GM12878 (cell line): ENCODE results near the gene CSMD2. TPM values are rescaled to one million over a fixed set of nuclear protein-coding genes. Genes with fewer than 3 reads are reported as not detected.

ENCODE experiments used
- ATAC-seq: fragments of 200-7000 bp; cut with Tn5 transposase; 3 replicates; pipeline ENCODE4 v1.9.1; 2020; ENCODE audit warnings: mild to moderate bottlenecking, moderate library complexity
- BruUV-seq: library from RNA; stranded (reverse); fragments of 400-500 nt; replicated peaks from 2 replicates; lab custom pipeline; 2021; lab: Mats Ljungman, UMichigan
- CTCF ChIA-PET: fragments of 300-600 bp; sonication (Branson Sonifier 250); formaldehyde crosslinking; extraction: SDS; loops from one replicate; lab custom pipeline; 2021; ENCODE audit warnings: inconsistent platforms; lab: Yijun Ruan, JAX
- POLR2A ChIA-PET: fragments of 350-600 bp; formaldehyde crosslinking; extraction: SDS; loops from one replicate; lab custom pipeline; 2021; ENCODE audit warnings: inconsistent platforms; lab: Charles Lee
- RAD21 ChIA-PET: fragments of 300-600 bp; sonication (Branson Sonifier 250); formaldehyde crosslinking; loops from one replicate; lab custom pipeline; 2023; ENCODE audit warnings: antibody characterized with exemption; ENCODE audit not compliant: unreplicated experiment; lab: Charles Lee
- SMC1A ChIA-PET: fragments of 300-600 bp; sonication (Branson Sonifier 250); formaldehyde crosslinking; loops from one replicate; lab custom pipeline; 2023; ENCODE audit not compliant: unreplicated experiment, uncharacterized antibody; lab: Charles Lee
- DNase-seq: peaks from one replicate; pipeline ENCODE4 v3.0.0-alpha.2; 2011; ENCODE audit warnings: low read depth, low spot score
- FAIRE-seq: peaks from 3 replicates; lab custom pipeline; 2011; peaks lifted over from hg19 to GRCh38; lab: Jason Lieb, UNC
- H2AFZ ChIP-seq: 2 replicates; pipeline ENCODE4 v1.6.0; 2011; ENCODE audit warnings: low read depth, low read length, control low read depth; ENCODE audit not compliant: control insufficient read depth
- H3K27ac ChIP-seq: 2 replicates; pipeline ENCODE4 v1.5.1; 2011; ENCODE audit warnings: control low read depth; ENCODE audit not compliant: control insufficient read depth, insufficient read depth
- H3K27me3 ChIP-seq, 2 experiments: replicated peaks in 1 of 2; 2 replicates each; pipeline versions ENCODE4 v1.6.0 to v1.6.1; 2011; ENCODE audit warnings: low read length in 1 of 2; ENCODE audit not compliant: control insufficient read depth in 2 of 2, insufficient read depth in 2 of 2
- H3K36me3 ChIP-seq, 2 experiments: 2 replicates each; pipeline ENCODE4 v1.5.1; 2011; ENCODE audit warnings: low read length in 1 of 2; ENCODE audit not compliant: control insufficient read depth in 2 of 2, insufficient read depth in 2 of 2
- H3K4me1 ChIP-seq: 2 replicates; pipeline ENCODE4 v1.6.1; 2011; ENCODE audit warnings: mild to moderate bottlenecking, low read length, moderate library complexity, mixed read lengths; ENCODE audit not compliant: control insufficient read depth, insufficient read depth
- H3K4me2 ChIP-seq: 2 replicates; pipeline ENCODE4 v1.6.0; 2011; ENCODE audit warnings: control low read depth; ENCODE audit not compliant: control insufficient read depth, insufficient read depth
- H3K4me3 ChIP-seq: fragments of 200-600 bp; sonication (generic); 2 replicates; pipeline ENCODE4 v1.5.1; 2016
- H3K79me2 ChIP-seq: 2 replicates; pipeline ENCODE4 v1.6.0; 2011; ENCODE audit warnings: low read length; ENCODE audit not compliant: control insufficient read depth, insufficient read depth
- H3K9ac ChIP-seq: 2 replicates; pipeline ENCODE4 v1.8.0; 2011; ENCODE audit warnings: low read length, control low read depth, mixed read lengths; ENCODE audit not compliant: control insufficient read depth, insufficient read depth
- H3K9me3 ChIP-seq: replicated peaks from 3 replicates; pipeline ENCODE4 v1.5.1; 2011; ENCODE audit warnings: mild to moderate bottlenecking, low read length; ENCODE audit not compliant: control insufficient read depth, insufficient read depth
- H4K20me1 ChIP-seq: 2 replicates; pipeline ENCODE4 v1.6.0; 2011; ENCODE audit not compliant: control insufficient read depth, insufficient read depth
- BACH1 ChIP-seq: fragments of 450-650 bp; IDR thresholded peaks from 2 replicates; pipeline ENCODE4 v1.6.1; 2017; ENCODE audit warnings: mild to moderate bottlenecking, borderline replicate concordance
- BCL11A ChIP-seq: IDR thresholded peaks from 2 replicates; pipeline ENCODE4 v1.6.1; 2011; ENCODE audit warnings: low read depth, low read length
- CHD4 ChIP-seq: fragments of 200-600 bp; sonication (generic); IDR thresholded peaks from 2 replicates; pipeline ENCODE4 v1.6.1; 2016; ENCODE audit warnings: mild to moderate bottlenecking
- EGR1 ChIP-seq, 2 experiments: IDR thresholded peaks; 1 replicate in 1 of 2; 2 replicates in 1 of 2; pipeline ENCODE4 v1.6.1; 2011 to 2012; ENCODE audit warnings: low read depth in 2 of 2, low read length in 2 of 2, borderline replicate concordance in 1 of 2, mild to moderate bottlenecking in 1 of 2, moderate library complexity in 1 of 2
- ESRRA ChIP-seq: IDR thresholded peaks from 2 replicates; pipeline ENCODE4 v1.6.1; 2012; ENCODE audit warnings: mild to moderate bottlenecking, low read length, improper control_type of control experiment
- FOS ChIP-seq: IDR thresholded peaks from 3 replicates; pipeline ENCODE4 v1.6.1; 2011; ENCODE audit warnings: borderline replicate concordance; ENCODE audit not compliant: insufficient read length; ENCODE audit errors: extremely low read depth
- NFXL1 ChIP-seq: fragments of 450-650 bp; IDR thresholded peaks from 2 replicates; pipeline ENCODE4 v1.6.1; 2017; ENCODE audit warnings: antibody characterized with exemption, mild to moderate bottlenecking, borderline replicate concordance
- POLR2AphosphoS5 ChIP-seq: IDR thresholded peaks from 2 replicates; pipeline ENCODE4 v1.6.1; 2011; ENCODE audit warnings: mild to moderate bottlenecking, low read length, inconsistent platforms
- RB1 ChIP-seq: fragments of 450-650 bp; formaldehyde crosslinking; IDR thresholded peaks from 2 replicates; pipeline ENCODE4 v1.6.1; 2017; ENCODE audit warnings: mild to moderate bottlenecking, borderline replicate concordance
- SMAD5 ChIP-seq: IDR thresholded peaks from 2 replicates; pipeline ENCODE4 v1.6.1; 2016; ENCODE audit warnings: antibody characterized with exemption, low read depth
- SRF ChIP-seq, 2 experiments: IDR thresholded peaks; 2 replicates each; pipeline ENCODE4 v1.6.1; 2011; ENCODE audit warnings: low read depth in 2 of 2, low read length in 2 of 2, mild to moderate bottlenecking in 1 of 2, moderate library complexity in 1 of 2
- TCF12 ChIP-seq: IDR thresholded peaks from 2 replicates; pipeline ENCODE4 v1.6.1; 2011; ENCODE audit warnings: low read depth, mild to moderate bottlenecking, low read length
- YBX1 ChIP-seq: fragments of 450-650 bp; IDR thresholded peaks from 2 replicates; pipeline ENCODE4 v1.6.1; 2016; ENCODE audit warnings: antibody characterized with exemption
- in situ Hi-C: fragments of 300-500 bp; cut with MboI; formaldehyde crosslinking; loops from 9 replicates; pipeline ENCODE4 v1.14.3; 2018; ENCODE audit warnings: mixed read lengths
- intact Hi-C: fragments of 100-400 bp; cut with micrococcal nuclease; formaldehyde crosslinking; loops from one replicate; pipeline ENCODE4 v1.14.2; 2022; ENCODE audit not compliant: unreplicated experiment
- polyA plus RNA-seq, 11 experiments: library from polyadenylated mRNA; depleted of rRNA in 4 of 11; unstranded in 6 of 11; stranded (reverse) in 5 of 11; fragments of >200 nt; fragmentation: Nextera tagmentation in 4 of 11; fragmentation: Illumina TruSeq in 1 of 11; extraction: Ambion mirVana in 4 of 11; extraction: Trizol in 1 of 11; gene quantifications; 1 replicate in 1 of 11; 2 replicates in 10 of 11; pipeline versions ENCODE4 v1.2.1 to v1.2.3, GENCODE V29; 2011 to 2016; ENCODE audit warnings: inconsistent platforms in 2 of 11, missing spikeins in 2 of 11, low read depth in 1 of 11
- total RNA-seq, 4 experiments: library from RNA; depleted of rRNA in 3 of 4; stranded (reverse); fragments of >200 nt in 3 of 4; fragmentation: Illumina TruSeq in 1 of 4; extraction: Trizol in 1 of 4; gene quantifications; 2 replicates each; pipeline versions ENCODE4 v1.2.1 to v1.2.3, GENCODE V29; 2013 to 2021
- TF ChIP-seq, protein P1 (sequence below): fragments of 450-650 bp; IDR thresholded peaks from 2 replicates; pipeline ENCODE4 v1.6.1; 2017; ENCODE audit warnings: mild to moderate bottlenecking, low read depth, inconsistent platforms; ENCODE audit not compliant: poor library complexity, severe bottlenecking
- TF ChIP-seq, protein P2 (sequence below): fragments of 450-650 bp; IDR thresholded peaks from 2 replicates; pipeline ENCODE4 v1.6.1; 2017; ENCODE audit warnings: low read depth, mild to moderate bottlenecking, moderate library complexity
- TF ChIP-seq, protein P3 (sequence below): IDR thresholded peaks from 2 replicates; pipeline ENCODE4 v1.6.1; 2012; ENCODE audit warnings: mild to moderate bottlenecking, low read depth, low read length

Gene CSMD2
- total and polyA plus RNA-seq, 10 of the 15 experiments (the other 5 are each of a cell fraction or from before 2014, with no cell fraction given): under 0.01 TPM; not detected in 9

DNA sequence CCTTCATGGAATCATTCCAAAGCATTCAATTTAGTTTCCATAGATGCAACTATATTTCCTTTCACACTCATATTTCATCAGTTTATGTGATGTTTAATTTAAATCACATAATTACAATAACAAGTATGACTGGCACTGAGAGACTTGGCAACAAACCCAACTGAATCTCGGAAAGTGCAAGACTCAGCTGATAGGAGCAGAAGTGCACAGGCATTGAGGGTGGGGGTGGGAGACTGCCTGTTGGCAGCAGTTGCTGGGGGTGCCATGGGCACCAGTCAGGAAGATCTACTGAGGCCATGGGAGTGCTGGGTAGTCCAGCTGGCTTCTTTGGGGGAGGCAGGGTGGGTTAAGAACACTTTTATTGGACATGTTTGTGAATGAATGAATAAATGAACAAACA, 311.6 kb downstream of the CSMD2 start (continued):
- TF ChIP-seq EGR1 (IDR thresholded peaks at IDR 0.05; ENCODE audit: borderline replicate concordance in 1 of 2, low read depth in 2 of 2, low read length in 2 of 2) (no peak), FOS (no peak), NFXL1 (no peak), BCL11A (no peak), POLR2AphosphoS5 (no peak), SMAD5 (no peak)
- TF ChIP-seq, protein P1, sequence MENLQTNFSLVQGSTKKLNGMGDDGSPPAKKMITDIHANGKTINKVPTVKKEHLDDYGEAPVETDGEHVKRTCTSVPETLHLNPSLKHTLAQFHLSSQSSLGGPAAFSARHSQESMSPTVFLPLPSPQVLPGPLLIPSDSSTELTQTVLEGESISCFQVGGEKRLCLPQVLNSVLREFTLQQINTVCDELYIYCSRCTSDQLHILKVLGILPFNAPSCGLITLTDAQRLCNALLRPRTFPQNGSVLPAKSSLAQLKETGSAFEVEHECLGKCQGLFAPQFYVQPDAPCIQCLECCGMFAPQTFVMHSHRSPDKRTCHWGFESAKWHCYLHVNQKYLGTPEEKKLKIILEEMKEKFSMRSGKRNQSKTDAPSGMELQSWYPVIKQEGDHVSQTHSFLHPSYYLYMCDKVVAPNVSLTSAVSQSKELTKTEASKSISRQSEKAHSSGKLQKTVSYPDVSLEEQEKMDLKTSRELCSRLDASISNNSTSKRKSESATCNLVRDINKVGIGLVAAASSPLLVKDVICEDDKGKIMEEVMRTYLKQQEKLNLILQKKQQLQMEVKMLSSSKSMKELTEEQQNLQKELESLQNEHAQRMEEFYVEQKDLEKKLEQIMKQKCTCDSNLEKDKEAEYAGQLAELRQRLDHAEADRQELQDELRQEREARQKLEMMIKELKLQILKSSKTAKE: no peak

DNA sequence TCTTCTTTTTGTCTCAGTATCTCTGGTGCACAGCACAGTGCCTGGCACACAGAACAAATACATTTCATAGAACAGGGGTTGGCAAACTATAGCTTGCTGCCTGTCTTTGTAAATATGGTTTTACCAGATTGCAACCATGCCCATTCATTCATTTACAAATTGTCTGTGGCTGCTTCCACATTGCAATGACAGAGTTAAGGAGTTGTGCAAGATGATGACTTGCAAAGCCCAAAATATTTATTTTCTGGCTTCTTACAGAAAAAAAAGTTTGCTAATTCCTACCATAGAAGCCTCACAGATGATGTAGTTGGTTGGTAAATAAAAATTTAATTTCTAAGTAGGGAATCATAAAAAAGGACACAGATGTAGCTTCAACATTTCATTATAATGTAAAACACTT, 312.3 kb downstream of the CSMD2 start:
- BruUV-seq: no TSS peak
- no peak overlapping the region for H3K27ac ChIP-seq
- no peaks in the 10 kb centered on the region; a peak in 2 of 4 replicates for H3K27me3 ChIP-seq
- ChIA-PET CTCF (no interaction called here), RAD21 (no interaction called here), SMC1A (no interaction called here), POLR2A (no interaction called here)
- TF ChIP-seq, protein P2, sequence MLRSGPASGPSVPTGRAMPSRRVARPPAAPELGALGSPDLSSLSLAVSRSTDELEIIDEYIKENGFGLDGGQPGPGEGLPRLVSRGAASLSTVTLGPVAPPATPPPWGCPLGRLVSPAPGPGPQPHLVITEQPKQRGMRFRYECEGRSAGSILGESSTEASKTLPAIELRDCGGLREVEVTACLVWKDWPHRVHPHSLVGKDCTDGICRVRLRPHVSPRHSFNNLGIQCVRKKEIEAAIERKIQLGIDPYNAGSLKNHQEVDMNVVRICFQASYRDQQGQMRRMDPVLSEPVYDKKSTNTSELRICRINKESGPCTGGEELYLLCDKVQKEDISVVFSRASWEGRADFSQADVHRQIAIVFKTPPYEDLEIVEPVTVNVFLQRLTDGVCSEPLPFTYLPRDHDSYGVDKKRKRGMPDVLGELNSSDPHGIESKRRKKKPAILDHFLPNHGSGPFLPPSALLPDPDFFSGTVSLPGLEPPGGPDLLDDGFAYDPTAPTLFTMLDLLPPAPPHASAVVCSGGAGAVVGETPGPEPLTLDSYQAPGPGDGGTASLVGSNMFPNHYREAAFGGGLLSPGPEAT: no peak
- TF ChIP-seq, protein P3, sequence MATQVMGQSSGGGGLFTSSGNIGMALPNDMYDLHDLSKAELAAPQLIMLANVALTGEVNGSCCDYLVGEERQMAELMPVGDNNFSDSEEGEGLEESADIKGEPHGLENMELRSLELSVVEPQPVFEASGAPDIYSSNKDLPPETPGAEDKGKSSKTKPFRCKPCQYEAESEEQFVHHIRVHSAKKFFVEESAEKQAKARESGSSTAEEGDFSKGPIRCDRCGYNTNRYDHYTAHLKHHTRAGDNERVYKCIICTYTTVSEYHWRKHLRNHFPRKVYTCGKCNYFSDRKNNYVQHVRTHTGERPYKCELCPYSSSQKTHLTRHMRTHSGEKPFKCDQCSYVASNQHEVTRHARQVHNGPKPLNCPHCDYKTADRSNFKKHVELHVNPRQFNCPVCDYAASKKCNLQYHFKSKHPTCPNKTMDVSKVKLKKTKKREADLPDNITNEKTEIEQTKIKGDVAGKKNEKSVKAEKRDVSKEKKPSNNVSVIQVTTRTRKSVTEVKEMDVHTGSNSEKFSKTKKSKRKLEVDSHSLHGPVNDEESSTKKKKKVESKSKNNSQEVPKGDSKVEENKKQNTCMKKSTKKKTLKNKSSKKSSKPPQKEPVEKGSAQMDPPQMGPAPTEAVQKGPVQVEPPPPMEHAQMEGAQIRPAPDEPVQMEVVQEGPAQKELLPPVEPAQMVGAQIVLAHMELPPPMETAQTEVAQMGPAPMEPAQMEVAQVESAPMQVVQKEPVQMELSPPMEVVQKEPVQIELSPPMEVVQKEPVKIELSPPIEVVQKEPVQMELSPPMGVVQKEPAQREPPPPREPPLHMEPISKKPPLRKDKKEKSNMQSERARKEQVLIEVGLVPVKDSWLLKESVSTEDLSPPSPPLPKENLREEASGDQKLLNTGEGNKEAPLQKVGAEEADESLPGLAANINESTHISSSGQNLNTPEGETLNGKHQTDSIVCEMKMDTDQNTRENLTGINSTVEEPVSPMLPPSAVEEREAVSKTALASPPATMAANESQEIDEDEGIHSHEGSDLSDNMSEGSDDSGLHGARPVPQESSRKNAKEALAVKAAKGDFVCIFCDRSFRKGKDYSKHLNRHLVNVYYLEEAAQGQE: no peak
- TF ChIP-seq ESRRA (no peak), BACH1 (no peak), CHD4 (no peak), RB1 (no peak), SRF (IDR thresholded peaks at IDR 0.05; ENCODE audit: low read depth in 2 of 2, low read length in 2 of 2) (no peak), YBX1 (no peak), TCF12 (no peak)
- H3K4me3 ChIP-seq: no peak overlapping the region
- no peaks in the 10 kb centered on the region for H3K9me3 ChIP-seq
- intact Hi-C loops (no loop called here), in situ Hi-C loops (no loop called here)
- FAIRE-seq (no peak), DNase-seq (no peak), ATAC-seq (no peak)
- no peak overlapping the region for H3K4me2 ChIP-seq
- no peaks in the 10 kb centered on the region; the same call in 1 of the 2 replicates for H4K20me1 ChIP-seq
- H2AFZ ChIP-seq: no peak overlapping the region
- no peaks in the 10 kb centered on the region for H3K36me3 ChIP-seq
- H3K4me1 ChIP-seq: no peaks in the 10 kb centered on the region
- no peak overlapping the region for H3K9ac ChIP-seq
- no peaks in the 10 kb centered on the region for H3K79me2 ChIP-seq
